H54 (cell line): ENCODE results near the gene LMAN1.

Experiments
- DNase-seq: peaks from one replicate; pipeline ENCODE4 v3.0.0; 2011; ENCODE audit warnings: low spot score, mixed read lengths; ENCODE audit not compliant: insufficient read length
- FAIRE-seq: peaks from 3 replicates; lab custom pipeline; 2011; peaks lifted over from hg19 to GRCh38; lab: Jason Lieb, UNC
- POLR2A ChIP-seq: IDR thresholded peaks from 2 replicates; pipeline ENCODE4 v1.6.1; 2011; ENCODE audit warnings: low read depth, mild to moderate bottlenecking, low read length

Gene LMAN1

GRCh38 chr18:59303656-59304195 lies 55.3 kb downstream of the LMAN1 start:
- FAIRE-seq (no peak), DNase-seq (no peak)
- TF ChIP-seq POLR2A, result no peak

- no peak for TF ChIP-seq POLR2A
- DNase-seq, result no peak
- FAIRE-seq, result no peak
Observed at GRCh38 chr18:59303006-59303405, 56.1 kb downstream of the LMAN1 start.

- no peak for TF ChIP-seq POLR2A
- no peak for FAIRE-seq
Observed at GRCh38 chr18:59301929-59302328, 57.1 kb downstream of the LMAN1 start.

GRCh38 chr18:59300676-59301285 lies 58.3 kb downstream of the LMAN1 start:
- no peak for TF ChIP-seq POLR2A
- peak; percentile 18 for DNase-seq
- FAIRE-seq, result peak; percentile 67

More at GRCh38 chr18:59301929-59302328, 57.1 kb downstream of the LMAN1 start:
- no peak for DNase-seq

- DNase-seq (no peak), FAIRE-seq (no peak)
- no peak for TF ChIP-seq POLR2A
Observed at GRCh38 chr18:59298871-59299270, 60.2 kb downstream of the LMAN1 start.

- FAIRE-seq, result no peak
- no peak for DNase-seq
- no peak for TF ChIP-seq POLR2A
Observed at GRCh38 chr18:59293317-59293716, 65.7 kb downstream of the LMAN1 start.

- no peak for DNase-seq
- TF ChIP-seq POLR2A, result no peak
- FAIRE-seq, result no peak
Observed at GRCh38 chr18:59286341-59286740, 72.7 kb downstream of the LMAN1 start.

- no peak for TF ChIP-seq POLR2A
- FAIRE-seq (no peak), DNase-seq (no peak)
Observed at GRCh38 chr18:59282341-59282740, 76.7 kb downstream of the LMAN1 start.

GRCh38 chr18:59279722-59280121 lies 79.3 kb downstream of the LMAN1 start:
- FAIRE-seq (no peak), DNase-seq (no peak)
- no peak for TF ChIP-seq POLR2A

GRCh38 chr18:59279193-59279592 lies 79.9 kb downstream of the LMAN1 start:
- TF ChIP-seq POLR2A, result no peak
- no peak for FAIRE-seq

GRCh38 chr18:59278793-59279192 lies 80.3 kb downstream of the LMAN1 start:
- TF ChIP-seq POLR2A, result no peak
- DNase-seq, result no peak
- FAIRE-seq, result no peak

More at GRCh38 chr18:59279193-59279592, 79.9 kb downstream of the LMAN1 start:
- no peak for DNase-seq
